SIG-M5 (cell line): ENCODE results near the gene C1orf35.

ENCODE experiments used
- DNase-seq: peaks from one replicate; lab custom pipeline; 2025; lab: John Stamatoyannopoulos, UW

Gene C1orf35

DNA sequence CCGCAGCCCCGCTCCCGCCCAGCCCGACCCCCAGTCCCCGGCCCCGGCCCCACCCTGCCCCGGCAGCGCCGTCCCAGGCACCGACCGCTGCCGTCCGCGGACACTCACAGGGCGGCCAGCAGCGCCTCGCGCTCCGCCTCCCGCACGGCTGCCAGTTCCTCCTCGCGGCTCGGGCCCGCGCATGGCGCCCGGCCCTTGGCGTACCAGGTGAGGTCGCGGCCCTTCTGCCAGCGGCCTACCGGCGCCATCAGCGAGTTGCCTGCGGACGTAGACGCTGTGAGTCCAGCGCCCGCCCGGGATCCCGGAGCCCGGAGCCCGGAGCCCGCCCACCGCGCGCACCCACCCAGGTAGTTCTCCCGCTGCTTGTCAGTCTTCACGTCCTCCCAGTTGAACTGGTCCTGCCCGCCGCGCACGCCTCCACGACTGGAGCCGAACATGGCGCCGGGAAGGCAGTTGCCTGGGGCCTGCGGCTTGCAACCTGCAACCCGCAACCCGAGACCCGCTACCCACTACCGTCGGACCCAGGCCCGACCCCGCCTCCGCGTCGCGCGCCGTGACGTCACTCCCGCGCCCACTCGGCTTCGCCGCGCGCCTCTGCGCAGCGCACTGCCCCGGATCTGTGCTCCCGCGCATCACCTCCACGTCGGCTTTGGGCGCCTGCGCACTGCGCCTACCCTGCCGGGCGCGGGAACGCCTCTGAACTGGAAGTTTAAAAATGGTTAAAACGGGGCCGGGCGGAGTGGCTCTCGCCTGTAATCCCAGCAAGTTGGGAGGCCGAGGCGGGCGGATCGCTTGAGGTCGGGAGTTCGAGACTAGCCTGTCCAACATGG, at the start of gene C1orf35:
TSS of gene C1orf35 (minus strand) at position 535 of the 830 bp plus-strand sequence. CDS start at position 437, 98 bp downstream.
- DNase-seq, result peak; percentile 69

DNA sequence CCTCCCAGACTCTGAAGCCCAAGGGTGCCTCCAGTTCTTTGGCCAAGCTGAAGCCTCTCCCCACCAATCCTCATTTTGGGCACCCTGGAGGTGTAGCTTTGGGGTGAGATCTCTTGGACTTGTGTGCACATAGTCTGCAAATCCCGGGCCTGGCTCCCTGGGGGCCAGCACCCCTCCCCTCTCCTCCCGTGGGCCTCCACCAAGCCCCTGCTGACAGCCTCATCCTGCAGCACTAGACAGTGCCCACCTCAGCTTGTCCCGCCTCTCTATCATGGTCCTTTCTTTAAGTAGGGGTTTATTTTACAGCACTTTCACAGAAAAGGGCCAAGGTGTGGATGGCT, 49.8 kb upstream of the C1orf35 start:
- no peak for DNase-seq

DNA sequence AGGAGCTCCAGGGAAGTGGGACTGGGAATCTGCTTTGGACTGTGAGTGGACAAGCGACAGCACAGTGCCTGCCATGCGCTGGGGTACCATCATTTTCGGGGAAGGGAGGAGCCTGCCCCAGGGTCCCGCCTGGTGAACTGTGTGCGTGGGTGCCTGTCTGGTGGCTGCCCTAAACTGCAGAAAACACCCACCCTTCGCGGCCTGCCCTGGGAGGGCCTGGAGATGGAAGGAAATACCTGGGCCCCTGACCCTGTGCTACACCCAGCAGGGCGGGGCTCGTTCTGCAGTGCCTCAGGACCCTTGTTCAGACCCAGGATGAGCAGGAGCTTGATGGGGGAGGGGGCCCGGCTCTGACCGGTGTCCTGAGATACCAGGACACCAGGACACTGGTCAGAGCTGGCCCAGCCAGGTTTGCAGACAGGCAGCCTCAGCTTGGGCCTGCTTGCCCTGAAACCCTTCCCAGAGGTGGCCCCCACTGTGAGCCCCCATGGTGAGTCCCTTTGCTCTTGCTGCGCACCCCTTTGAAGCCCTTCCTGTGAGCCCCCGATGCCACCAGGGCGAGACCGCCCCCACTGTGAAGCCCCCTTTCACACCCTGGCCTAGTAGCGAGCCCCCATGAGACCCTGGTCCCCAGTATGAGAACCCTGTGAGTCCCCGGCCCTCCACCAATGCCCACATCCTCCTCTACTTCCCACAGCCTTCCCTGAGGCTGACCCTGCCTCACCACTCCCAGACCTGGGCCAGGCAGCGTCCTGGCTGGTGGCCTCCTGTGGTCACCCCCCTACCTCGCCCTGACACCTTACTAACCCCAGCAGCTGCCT, 49.2 kb upstream of the C1orf35 start:
- no peak for DNase-seq

DNA sequence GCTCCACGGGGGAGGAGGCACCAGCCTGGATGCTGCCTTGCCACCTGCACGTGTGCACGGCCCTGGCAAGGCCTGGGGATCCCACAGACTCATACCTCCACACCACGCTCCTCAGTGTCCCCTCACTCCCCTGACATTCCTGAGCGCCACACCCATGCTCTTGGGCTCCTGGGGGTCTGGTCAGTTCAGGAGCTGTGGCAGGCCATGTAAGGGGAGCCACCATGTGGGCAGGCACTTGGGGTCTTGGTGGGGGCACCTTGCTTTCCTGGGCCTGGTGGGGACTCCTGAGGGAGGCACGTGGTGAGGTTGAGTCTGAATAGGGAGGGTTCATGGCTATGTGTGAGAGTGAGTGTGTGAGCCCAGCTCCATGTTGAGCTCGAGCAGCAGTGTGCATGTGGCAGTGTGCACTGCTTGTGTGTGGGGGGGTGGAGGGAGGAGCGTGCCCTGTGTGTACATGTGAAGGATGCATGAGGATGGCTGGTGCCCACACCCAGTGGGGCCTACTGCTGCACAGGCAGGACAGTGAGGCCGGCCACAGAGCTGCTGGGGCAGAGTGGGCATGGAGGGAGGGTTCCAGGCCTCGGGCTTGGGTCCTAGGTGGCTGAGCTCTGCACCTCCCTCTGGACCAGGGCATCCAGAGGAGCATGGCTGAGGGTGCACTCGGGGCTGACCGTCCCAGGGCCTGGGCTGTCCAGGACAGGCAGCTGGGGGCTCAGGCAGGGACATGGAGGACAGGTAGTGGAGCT, 48.2 kb upstream of the C1orf35 start:
- no peak for DNase-seq

DNA sequence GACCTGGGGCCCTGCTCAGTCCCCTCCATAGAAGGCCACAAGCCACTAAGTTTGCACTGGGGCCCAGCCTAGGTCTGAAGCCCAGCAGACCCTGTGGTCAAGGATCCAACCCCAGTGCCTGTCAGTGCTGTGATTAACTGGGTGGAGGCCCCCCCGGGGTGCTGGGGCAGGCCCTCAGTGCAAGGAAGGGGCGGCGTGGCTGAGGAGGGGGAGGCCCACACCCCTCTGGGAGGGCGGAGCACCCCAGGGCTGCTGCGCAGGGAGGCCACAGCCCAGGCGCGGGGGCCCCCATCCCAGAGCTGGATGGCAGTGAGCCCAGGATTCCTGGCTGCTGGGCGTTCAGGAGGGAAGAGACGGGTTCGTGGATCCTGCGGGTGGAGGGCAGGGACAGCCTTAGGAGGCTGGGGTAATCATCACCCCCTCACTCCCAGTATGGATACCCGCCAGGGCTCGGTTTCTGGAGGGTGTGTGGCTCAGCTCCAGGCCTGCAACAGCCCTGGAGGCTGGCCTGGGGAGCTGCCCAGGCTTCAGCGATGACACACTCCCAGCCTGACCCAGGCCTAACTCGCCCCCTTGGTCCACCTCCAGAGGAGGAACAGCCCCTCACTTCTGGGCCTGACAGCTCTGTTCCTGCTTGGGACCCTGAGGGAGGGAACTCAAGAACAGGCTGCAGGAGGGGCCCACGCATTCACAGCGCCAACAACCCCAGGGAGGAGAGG, 47.5 kb upstream of the C1orf35 start:
- no peak for DNase-seq

DNA sequence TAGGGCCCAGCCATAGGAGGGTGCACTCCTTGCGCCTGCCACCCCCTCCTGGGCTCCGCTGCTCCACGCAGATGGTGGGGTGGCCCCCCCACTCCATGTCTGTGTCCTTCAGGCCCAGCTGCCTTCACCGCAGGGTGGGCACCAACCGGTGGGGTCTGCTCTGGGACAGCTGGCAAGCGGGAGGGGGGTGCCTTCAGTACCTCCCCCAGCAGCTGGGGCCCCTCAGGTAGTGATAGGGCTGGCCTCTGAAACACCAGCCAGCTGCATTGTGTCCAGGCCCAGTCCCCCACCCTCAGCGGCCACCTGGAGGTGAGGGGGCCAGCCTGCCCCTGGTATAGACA, 47.0 kb upstream of the C1orf35 start:
- no peak for DNase-seq

DNA sequence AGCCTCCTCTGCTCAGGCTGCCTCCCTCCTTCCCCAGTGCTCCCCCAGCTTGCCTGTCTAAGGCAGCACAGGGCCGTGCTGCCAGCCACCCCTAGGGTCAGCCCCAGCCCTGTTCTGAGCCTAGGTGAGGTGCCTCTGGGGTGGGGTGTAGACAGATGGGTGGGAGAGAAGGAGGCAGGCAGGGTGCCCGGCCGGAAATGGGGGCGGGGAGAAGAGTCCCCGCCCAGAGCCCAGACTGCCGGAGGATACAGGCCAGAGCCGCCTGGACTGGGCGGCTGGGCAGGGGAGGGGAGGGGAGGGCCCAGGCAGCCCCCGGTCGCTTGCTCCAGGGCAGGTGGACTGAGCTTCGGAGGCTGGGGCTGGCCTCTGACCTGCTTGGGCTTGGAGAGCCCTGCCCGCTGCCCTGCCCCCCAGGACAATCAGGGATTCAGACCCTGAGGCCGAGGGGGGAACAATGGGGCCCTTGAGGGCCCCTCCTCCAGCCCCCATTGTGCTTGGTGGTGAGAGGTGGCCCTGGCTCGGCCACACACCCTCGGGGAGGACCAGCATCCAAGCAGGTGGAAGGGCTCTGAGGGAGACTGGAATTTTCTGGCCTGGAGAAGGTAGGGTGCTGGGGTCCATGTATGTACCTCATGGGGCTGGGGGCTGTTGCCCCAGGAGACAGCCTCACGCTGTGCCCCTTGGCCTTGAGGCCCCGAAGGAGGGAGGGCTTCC, 46.4 kb upstream of the C1orf35 start, which contains the start of gene GJC2:
TSS of gene GJC2 (plus strand) at position 525 of the 714 bp plus-strand sequence. CDS start 7,829 bp downstream, outside the sequence.
- DNase-seq, result no peak

DNA sequence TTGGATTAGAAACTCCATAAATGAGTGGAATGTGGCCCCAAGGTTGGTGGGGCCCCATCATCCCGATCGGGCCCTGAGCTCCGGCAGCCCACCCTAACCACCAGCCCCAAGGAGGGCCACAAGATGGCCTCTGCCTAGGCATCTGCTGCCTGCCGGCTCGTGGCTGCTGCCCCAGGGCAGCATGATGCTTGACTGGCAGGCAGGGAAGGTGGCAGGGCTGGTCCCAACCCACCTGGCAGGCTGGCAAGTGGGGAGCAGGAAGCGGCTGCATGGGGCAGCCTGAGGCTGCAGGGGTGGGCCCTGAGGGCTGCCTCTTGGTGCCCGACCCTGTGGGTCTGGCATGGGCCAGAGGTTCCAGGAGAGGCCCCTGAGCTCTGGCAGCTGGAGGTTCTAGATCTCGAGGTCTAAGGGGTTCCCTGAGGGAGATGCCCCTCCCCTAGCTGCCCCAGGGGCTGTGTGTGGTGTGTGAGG, 45.8 kb upstream of the C1orf35 start:
- DNase-seq, result no peak

DNA sequence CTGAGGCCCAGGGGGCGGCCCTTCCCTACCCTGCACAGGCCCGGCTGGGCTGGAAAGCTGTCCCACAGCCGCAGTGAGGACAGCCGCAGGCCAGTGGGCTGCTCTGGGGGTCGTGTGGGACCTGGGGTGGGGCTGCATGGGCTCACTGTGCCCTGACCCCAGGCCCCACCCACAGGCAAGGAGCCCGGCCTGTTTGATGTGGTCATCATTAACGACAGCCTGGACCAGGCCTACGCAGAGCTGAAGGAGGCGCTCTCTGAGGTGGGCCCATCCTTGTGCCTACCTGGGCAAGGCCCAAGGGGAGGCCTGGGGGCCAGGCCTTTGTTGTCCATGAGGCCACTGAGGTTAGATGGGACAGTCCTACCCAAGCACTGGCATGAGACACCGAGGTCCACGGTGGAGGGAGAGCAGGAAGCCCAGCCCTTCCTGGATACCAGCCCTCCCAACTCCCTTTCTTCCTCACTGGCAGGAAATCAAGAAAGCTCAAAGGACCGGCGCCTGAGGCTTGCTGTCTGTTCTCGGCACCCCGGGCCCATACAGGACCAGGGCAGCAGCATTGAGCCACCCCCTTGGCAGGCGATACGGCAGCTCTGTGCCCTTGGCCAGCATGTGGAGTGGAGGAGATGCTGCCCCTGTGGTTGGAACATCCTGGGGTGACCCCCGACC, 45.2 kb upstream of the C1orf35 start:
- no peak for DNase-seq

DNA sequence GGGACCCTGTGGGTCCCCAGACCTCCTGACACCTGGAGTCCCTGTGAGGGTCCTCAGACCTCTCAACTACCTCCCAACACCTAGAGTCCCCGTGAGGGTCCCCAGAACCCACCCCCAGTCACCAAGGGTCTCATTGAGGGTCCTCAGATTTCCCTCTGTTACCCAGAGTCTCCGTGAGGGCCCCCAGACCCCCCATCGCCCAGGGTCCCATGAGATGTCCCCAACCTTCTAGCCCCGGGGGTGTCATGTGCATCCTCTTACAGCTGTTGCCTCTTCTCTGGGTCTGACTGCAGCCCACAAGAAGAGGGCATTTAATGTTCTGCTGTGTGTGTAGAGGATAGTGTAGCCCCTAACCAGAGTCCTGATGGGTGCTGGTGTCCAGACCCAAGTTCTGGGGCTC, 44.6 kb upstream of the C1orf35 start:
- DNase-seq, result no peak

DNA sequence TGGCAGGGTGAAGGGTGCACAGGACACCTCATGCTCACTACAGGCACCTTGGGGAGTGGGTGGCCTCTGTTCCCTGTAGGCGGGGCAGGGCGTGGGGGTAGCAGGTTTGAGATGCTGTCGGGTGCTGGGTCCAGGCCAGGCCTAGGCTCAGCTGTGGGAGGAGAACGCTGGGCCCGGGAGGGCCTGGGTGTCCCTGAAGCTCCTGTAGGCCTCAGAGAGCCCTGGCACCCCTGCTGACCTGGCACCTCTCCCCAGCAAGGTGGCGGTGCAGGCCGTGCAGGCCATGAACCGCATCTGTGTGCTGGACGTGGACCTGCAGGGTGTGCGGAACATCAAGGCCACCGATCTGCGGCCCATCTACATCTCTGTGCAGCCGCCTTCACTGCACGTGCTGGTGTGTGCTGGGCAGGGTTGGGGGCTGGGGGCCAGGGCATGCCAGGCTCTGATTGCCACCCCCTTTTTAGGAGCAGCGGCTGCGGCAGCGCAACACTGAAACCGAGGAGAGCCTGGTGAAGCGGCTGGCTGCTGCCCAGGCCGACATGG, 44.1 kb upstream of the C1orf35 start:
- no peak for DNase-seq

DNA sequence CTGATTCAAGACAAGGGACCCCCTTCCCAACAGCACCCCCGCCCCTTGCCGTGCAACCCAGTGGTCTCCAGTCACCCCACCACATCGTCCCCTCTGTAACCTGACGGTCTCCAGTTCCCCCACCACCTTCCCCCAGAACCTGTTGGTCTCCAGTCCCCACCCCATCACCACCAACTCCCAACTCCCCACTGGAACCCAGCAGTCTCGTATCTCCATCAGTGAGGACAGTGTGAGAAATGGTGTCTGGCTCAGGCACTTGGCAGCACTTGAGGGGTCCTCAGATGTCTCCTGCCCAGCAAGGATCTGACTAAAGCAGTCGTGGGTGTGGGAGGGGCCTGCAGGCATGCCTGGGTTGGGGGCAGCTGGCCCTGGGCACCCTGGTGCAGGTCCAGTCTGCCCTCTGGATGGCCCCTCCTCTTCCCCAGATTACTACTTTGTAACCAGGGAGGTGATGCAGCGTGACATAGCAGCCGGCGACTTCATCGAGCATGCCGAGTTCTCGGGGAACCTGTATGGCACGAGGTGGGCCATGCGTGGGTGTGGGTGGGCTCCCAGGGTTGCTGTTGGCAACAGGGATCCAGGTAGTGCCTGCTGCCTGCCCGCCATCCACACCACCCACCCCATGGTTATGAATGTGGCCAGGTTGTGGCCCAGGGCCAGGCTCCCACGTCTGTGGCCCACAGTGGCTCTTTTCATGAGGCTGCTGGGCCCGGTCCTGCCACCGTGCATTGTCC, 43.5 kb upstream of the C1orf35 start:
- DNase-seq, result no peak

DNA sequence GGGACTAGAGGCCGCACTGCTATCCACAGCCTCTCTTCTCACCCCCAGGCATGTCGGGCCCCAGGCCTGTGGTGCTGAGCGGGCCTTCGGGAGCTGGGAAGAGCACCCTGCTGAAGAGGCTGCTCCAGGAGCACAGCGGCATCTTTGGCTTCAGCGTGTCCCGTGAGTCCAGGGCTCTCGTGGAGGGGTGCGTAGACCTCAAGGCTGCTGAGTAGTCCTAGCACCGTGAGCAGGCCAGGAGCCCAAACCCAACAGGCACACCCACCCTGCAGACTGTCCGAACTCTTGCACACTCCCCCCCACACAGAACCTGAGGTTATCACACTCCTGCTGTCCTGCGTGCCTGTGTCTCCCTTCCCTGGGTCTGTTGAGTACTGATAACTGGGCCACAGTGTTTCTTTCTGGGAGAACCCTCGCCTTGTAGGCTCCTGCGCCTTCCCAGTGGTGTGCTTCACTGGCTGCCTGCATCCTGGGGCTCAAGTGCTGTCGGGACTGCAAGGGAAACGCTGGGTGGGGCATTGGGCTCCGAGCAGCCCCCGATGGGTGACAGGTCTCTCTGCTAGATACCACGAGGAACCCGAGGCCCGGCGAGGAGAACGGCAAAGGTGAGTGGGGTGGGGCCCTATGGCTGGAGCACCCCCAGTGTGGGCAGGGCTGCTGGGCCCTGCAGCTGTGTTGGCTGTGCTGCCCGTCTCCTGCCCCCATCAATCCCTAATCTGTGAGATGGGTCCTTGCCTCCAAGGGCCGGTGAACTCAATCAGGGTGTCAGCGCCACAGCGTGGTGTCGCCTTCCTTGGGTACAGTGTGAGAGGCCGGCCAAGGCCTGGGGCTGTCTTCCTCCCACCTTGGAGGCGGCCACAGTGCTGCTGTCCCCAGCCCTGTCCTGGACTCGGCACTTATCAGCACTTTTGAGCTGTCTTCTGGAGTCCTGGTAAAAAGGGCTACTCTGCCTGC, 42.6 kb upstream of the C1orf35 start:
- DNase-seq, result no peak

DNA sequence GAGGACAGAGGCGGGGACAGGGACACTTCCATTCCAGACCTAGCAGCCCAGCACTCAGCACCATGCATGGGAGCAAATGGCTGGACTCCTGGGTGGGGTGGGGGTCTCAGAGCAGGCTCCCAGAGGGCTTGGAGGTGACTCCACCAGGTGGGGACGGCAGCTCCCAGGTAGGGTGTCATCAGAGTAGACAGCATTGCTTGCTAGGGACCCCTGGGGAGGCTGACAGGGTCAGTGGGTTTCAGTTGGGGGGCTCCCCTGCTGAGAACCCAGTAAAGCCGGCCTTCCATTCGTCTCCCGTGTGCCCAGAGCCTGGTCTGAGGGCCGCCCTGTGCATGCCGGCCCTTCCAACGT, 41.8 kb upstream of the C1orf35 start:
- DNase-seq, result no peak

DNA sequence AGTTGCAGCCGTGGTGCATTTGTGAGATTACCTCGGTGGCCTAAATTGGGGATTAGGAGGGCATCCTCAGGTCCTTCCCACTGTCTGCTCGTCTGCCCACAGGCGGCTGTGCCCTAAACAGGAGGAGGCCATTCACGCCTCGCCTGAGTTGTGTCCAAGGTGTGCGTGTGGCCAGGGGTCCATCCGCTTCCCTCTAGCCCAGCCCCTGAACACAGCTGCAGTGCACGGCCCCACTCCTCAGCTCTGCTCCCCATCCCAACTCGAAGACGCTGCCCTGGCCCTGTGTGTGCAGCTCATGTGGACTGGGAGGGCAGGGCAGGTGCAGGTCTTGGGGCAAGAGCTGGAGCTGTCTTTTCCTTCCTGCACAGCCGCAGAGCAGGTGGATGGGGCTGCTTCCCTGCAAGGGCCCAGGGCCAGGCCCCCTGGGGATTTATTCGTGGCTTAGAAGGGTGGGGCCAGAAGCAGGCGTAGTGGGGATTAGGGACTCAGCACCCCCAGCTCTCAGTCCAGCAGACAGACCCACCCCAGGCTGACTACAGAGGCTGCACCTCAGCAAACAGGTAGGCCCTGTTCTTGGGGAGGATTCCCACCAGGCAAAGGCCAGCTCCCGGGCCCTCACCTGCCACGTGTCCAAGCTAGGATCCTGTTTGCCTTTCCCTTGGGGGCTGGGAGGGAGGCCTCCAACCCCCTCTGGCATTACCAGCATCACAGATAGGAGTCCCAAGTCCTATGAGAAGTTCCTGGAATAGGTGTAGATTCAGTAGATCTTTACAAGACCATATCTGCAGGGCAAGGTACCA, 41.3 kb upstream of the C1orf35 start:
- DNase-seq, result no peak

DNA sequence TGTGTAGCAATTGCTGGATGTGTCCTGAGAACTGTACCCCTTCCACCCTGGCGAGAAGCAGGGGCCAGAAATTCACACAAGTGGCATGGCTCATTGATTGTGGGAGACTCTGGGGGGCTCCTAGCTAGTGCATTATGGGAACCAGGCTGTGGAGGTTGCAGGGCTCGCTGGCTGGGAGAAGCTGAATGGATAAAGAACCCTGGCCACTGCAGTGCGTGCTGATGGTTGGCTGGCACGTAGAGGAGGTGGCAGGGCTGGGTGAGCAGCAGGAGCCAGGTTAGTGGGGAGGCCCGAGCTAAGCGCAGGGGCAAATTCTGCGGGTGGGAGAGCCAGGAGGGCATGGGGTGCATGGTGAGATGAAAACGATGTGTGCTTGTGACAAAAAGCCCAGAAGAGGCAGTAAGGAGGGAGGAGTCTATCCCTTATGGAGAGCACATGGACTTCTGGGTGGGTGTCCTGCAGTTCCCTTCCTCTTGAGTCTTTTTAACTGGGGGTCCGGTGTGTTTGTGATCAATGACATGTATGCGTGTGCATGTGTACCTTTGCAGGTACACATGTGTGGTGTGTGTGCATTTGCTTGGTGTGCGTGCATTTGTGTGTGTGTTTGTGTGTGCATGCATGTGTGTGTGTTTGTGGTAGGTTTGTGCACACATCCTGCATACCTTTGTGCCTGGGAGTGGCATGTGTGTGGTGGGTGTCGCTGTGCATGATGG, 40.5 kb upstream of the C1orf35 start:
- no peak for DNase-seq

DNA sequence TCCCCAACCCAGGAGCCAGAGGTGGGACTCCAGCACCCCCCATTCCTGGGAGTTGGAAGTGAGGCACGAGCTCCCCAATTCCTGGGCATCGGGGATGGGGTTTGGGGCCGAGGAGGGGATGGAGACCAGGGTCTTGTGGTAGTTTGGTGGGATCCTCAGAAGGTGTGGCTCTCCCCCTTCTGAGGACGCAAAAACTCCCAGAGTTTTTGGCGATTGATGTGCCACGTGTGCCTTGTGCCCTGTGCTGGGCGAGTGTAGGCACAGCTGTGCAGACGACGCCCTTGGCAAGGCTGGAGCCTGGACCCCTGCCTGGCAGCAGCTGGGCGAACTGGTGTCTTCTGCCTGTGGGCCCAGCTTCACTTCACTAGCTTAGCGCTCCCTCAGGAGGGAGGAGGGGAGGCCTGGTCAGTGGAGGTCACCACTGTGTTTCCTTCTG, 39.6 kb upstream of the C1orf35 start:
- no peak for DNase-seq
